Measurements from ENCODE around the gene USP3.

- TF ChIP-seq POLR2A (IDR thresholded peaks at IDR 0.05) (no peak), CTCF (IDR thresholded peaks at IDR 0.05) (no peak)
Observed at GRCh38 chr15:63630036-63630751, 125.8 kb downstream of the USP3 start.

All from body of pancreas (tissue), 4 donors.